Mammary epithelial cell (primary cell): Measurements from ENCODE around the gene UMAD1.

ENCODE experiments used
- EZH2 ChIP-seq: IDR thresholded peaks from 2 replicates; pipeline ENCODE4 v1.6.1; 2012; ENCODE audit warnings: low read length, inconsistent platforms, borderline replicate concordance
- TF ChIP-seq, protein P1 (sequence below), 2 donors: IDR thresholded peaks in 1 of 2; conservative IDR thresholded peaks in 1 of 2; 2 replicates each; pipeline ENCODE4 v1.5.1; 2011 to 2012; ENCODE audit warnings: inconsistent platforms in 2 of 2, low read length in 2 of 2, mild to moderate bottlenecking in 2 of 2, control low read depth in 1 of 2, low read depth in 1 of 2; ENCODE audit not compliant: insufficient read depth in 1 of 2; ENCODE audit errors: extremely low read depth in 1 of 2

DNA sequence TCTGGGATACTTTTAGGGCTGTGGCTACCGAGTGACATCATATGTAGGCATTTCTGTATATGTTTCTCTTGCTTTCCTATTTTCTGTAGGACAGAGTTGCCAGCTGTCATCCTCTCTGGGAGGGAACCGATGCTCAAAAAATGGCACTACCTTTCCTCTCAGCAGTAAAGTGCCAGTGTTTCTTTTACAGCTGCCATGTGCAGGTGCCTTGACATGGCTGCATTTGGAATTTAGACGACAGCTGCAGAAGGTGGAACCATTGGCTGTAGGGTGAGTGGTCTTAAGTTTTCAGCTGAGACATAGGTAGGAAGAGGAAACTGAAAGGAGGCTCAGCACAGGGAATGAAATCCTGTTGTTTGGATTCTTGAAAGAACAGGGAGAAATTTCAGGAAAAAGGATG lies 98.1 kb downstream of the UMAD1 start:
- TF ChIP-seq, protein P1, sequence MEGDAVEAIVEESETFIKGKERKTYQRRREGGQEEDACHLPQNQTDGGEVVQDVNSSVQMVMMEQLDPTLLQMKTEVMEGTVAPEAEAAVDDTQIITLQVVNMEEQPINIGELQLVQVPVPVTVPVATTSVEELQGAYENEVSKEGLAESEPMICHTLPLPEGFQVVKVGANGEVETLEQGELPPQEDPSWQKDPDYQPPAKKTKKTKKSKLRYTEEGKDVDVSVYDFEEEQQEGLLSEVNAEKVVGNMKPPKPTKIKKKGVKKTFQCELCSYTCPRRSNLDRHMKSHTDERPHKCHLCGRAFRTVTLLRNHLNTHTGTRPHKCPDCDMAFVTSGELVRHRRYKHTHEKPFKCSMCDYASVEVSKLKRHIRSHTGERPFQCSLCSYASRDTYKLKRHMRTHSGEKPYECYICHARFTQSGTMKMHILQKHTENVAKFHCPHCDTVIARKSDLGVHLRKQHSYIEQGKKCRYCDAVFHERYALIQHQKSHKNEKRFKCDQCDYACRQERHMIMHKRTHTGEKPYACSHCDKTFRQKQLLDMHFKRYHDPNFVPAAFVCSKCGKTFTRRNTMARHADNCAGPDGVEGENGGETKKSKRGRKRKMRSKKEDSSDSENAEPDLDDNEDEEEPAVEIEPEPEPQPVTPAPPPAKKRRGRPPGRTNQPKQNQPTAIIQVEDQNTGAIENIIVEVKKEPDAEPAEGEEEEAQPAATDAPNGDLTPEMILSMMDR (conservative IDR thresholded peaks at IDR 0.05 in 1 of 2, IDR thresholded peaks at IDR 0.05 in 1 of 2; ENCODE audit: extremely low read depth in 1 of 2, insufficient read depth in 1 of 2, low read depth in 1 of 2, low read length in 2 of 2): no peak
- TF ChIP-seq EZH2: no peak
